ENCODE measurements around the gene SLC35B2.

GRCh38 chr6:44220913-44221290 lies 36.4 kb downstream of the SLC35B2 start:
- TF ChIP-seq POLR2AphosphoS5 (IDR thresholded peaks at IDR 0.05) (no peak), POLR2A (IDR thresholded peaks at IDR 0.05) (no peak)
- TF ChIP-seq, protein P1, sequence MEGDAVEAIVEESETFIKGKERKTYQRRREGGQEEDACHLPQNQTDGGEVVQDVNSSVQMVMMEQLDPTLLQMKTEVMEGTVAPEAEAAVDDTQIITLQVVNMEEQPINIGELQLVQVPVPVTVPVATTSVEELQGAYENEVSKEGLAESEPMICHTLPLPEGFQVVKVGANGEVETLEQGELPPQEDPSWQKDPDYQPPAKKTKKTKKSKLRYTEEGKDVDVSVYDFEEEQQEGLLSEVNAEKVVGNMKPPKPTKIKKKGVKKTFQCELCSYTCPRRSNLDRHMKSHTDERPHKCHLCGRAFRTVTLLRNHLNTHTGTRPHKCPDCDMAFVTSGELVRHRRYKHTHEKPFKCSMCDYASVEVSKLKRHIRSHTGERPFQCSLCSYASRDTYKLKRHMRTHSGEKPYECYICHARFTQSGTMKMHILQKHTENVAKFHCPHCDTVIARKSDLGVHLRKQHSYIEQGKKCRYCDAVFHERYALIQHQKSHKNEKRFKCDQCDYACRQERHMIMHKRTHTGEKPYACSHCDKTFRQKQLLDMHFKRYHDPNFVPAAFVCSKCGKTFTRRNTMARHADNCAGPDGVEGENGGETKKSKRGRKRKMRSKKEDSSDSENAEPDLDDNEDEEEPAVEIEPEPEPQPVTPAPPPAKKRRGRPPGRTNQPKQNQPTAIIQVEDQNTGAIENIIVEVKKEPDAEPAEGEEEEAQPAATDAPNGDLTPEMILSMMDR (IDR thresholded peaks at IDR 0.05) = no peak

Data from breast epithelium (tissue), 3 donors.